H1 (cell line): ENCODE measurements around the gene OSBPL3. TPM values are rescaled to one million over a fixed set of nuclear protein-coding genes. Genes with fewer than 3 reads are reported as not detected.

Experiments
- EP300 ChIP-seq, 2 experiments: IDR thresholded peaks; 1 replicate in 1 of 2; 2 replicates in 1 of 2; pipeline ENCODE4 v1.6.1; 2011 to 2012; ENCODE audit warnings: low read depth in 2 of 2, low read length in 2 of 2, mild to moderate bottlenecking in 2 of 2, borderline replicate concordance in 1 of 2, inconsistent platforms in 1 of 2, moderate library complexity in 1 of 2
- polyA plus RNA-seq, 7 experiments: library from polyadenylated mRNA; depleted of rRNA in 3 of 7; stranded (reverse) in 5 of 7; unstranded in 2 of 7; fragments of >200 nt in 5 of 7; fragments of 200-250 nt in 2 of 7; gene quantifications; 1 replicate in 5 of 7; 2 replicates in 1 of 7; 4 replicates in 1 of 7; pipeline versions ENCODE4 v1.2.1 to v1.2.3, GENCODE V29; 2011 to 2013; ENCODE audit warnings: missing spikeins in 2 of 7, mixed read lengths in 2 of 7
- total RNA-seq: library from RNA; stranded (reverse); fragmentation: NEBNext Ultra II Directional; extraction: Animal tissue kit (Norgen Biotek cat#: 25700); gene quantifications from 2 replicates; pipeline ENCODE4 v1.2.1, GENCODE V29; 2021

The OSBPL3 gene
- total and polyA plus RNA-seq, 2 of the 8 experiments (the other 6 are each of a cell fraction or from before 2014, with no cell fraction given) = 2.8 to 13.9 TPM

DNA sequence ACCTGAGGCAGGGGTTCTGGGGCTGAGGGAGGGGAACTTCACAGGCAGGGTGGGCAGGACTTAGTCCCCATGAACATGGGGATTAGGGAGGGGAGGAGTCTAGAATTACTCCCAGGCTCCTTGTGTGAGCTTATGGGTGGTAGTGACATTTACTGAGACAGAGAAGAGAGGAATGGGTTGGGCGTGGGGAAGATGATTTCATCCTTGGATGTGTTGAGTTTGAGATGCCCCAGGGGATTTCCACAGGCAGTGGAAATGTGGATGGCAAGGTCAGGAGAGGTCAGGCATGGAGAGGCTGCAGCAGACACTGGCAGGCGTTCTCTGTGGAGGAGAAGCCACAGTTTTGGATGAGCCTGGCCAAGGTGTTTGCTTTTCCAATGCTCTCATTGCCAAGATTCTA lies 196.3 kb downstream of the OSBPL3 start (continued):
- no peak for TF ChIP-seq EP300 (IDR thresholded peaks at IDR 0.05; ENCODE audit: borderline replicate concordance in 1 of 2, low read depth in 2 of 2, low read length in 2 of 2)
